GM21360 (cell line): ENCODE results near the gene TARBP1.

Experiments
- ATAC-seq: cut with Tn5 transposase; IDR thresholded peaks from one replicate; pipeline ENCODE4 v1.9.1; 2021; ENCODE audit warnings: mild to moderate bottlenecking, moderate library complexity; ENCODE audit not compliant: unreplicated experiment

The TARBP1 gene

DNA sequence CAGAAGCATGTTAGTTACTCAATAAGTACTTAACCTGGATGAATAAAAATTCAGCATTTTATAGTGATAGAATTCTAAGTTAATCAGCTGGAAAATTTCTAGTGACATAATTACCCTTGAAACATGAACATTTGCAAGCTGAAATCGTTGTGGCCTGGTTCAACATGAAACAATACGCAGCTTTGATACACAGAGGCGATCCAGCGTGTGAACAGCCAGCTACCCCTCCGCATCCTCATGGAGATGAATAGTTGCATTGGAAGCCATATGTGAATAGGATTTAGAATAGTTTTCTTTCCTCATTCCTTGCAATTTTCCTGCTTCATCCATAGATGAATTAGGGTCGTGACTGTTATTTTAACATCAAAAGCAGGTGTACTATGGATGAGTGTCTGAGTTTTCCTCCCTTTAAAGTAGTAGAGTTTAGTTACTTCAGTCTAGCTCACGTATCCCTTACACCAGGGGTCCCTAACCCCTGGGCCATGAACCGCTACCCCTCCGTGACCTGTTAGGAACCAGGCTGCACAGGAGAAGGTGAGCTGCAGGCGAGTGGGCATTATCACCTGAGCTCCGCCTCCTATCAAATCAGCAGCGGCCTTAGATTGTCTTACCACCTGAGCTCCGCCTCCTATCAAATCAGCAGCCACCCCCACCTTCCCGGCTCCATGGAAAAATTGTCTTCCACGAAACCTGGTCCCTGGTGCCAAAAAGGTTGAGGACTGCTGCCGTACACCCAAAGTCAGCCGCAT, 6.2 kb upstream of the TARBP1 start:
- no peak for ATAC-seq

DNA sequence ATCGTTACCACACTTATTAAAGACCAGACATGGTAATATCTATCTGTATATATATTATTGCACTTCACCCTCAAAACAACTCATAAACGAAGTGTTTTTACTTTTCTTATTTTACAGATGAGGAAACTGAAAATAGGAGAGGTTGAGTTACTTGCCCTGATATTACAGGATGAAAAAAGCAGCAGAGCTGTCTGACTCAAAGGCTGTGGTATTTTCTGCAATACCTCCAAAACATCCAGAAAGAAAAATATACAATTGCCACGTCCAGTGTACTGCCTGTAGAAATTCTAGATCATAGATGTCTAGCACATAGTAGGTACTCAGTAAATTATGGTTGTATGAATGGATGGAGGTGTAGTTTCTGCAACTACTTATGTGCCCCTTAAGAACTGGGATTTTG, 5.2 kb upstream of the TARBP1 start:
- no peak for ATAC-seq

DNA sequence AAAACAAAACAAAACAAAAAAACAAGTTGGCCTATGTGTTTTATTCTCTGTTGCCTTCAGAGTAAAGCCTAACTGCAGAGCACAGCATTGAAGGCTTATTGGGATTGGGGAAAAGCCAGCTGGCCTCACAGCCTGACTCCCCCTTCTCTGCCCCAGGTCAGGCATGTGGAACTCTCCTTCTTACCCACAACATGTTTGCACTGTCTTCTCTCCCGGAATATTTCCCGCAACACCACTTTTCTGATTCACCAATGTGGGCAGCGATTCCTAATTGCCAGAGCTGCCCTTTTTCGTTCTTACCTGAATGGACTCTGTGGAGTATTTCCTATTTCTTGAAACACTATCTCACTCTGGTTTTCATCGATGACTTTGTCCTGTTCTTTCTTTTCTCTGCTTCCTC, 2.8 kb upstream of the TARBP1 start:
- no peak for ATAC-seq

DNA sequence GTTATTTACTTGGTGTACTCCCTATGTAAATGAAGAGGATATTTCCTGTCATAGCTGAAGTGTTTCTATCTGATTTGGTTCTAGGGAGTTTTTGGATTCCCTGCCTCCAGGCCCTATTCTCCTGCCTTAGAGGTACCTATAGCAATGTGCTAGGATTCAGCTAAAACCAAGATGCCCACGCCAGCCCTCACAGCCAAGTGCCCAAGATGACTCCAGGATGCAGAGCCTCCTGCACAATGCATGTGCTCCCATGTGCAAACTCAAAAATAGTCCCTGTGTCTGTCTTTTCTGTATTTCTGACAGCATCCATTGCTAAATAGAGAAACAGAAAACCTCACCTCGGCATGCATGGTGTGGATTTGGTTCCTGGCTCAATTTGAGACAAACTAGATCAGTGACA, 887 bp upstream of the TARBP1 start:
- no peak for ATAC-seq

DNA sequence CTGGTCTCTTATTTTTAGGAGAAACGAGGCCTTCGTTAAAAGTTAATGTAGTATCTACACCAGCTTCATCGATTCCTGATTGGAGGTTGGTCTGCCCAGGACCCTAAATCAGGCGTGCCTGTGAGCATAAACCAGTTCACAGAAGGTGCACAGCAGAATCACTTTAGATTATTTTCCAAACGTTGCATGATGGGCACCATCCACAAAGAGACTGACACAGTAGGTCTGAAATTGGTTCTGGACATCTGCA, 256 bp upstream of the TARBP1 start:
- ATAC-seq, result no peak

DNA sequence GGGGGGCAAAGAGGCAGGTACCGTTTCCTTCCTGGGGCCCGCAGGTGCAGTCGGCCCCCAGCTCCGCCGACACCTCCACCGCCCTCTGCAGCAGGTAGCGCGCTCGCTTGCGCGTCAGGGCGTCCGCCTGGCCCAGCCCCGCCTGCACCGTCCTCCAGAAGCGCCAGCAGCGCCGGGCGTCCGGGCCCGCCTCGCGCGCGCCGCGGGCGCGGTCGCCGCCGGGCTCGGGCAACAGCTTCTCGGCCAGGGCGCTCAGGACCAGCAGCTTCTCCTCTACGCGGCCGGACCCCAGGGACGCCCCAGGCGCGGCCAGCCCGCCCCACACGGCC, 863 bp downstream of the TARBP1 start:
- ATAC-seq, result peak; percentile 55

DNA sequence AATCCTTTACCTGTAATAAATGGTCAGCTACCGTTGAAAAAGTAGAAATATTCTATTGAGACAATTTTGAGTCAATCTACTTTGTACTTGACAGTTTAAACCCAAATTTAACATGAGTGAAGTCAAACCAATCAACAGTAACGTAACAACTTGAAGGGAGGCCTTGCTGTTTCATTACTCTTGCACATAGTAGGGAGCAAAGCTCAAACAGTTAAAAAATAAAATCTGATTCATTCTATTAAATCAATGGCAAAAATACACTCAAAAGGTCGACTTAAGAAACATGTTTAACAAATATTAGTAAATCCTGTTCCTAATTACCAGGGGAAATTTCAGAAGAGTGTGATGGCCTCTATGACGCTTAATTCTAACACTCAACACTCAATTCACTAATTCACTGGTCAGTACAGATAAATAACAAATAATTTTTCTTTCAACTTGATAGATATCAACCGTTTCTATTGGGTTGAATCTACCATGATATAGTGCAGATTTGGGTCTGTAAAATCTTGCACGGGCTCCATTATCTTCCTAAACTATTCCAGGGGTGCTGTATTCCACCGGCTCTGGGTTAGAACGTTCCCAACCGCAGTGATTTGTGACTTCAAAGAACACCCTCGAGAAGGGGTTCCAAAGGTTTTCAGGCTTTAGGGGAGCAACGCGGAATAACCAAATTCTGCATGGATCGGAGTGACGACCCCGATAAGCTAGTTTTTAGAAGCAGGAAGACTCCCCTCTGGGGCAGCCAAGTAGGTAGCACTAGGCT, 1.4 kb downstream of the TARBP1 start:
- no peak for ATAC-seq

DNA sequence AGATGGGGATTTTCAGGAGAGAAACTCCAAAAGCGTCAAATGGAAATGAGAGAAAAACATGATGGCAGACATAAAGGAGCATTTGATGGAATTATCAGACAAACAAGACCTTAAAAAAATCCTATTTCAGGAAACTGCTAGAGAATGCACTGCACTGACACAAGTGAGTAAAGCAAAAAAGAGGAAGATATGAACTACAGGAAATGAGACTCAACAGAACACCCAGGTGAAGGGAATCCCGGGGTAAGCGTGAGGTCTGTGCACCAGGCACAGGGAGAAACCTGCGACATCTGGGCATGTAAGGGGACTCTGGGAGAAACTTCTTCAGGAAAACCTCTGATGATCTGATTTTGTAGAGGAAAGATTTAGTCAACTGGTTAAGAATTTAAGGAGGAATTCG, 2.8 kb downstream of the TARBP1 start:
- no peak for ATAC-seq

DNA sequence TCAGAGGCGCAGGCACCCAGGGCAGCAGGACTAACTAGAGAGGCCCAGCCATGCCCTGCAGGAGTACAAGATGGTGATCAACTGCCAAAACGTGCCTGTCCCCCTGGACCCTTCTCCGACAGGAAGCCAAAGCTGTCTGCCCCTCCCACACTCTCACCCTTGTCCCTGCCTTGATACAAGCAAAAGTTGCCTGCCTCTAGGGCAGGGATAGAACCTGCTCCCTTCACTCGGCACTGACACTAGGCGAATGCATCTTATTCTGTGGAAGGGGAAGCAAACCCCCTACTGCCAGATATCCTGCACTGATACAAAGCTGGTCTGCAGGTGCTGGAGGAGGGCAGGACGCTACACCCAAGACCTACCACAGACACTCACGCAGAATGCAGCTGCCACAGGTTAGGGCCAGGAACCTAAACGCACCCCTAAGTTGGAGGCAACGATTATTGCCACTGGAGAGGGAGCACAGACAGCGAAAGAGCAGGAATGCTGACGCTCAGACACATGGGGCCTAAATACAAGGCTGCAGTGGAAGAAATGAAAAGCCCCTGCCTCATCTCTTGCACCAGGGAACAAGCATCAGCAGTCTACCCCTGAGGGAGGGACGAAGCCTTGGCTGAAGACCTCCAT, 3.7 kb downstream of the TARBP1 start:
- ATAC-seq, result no peak

DNA sequence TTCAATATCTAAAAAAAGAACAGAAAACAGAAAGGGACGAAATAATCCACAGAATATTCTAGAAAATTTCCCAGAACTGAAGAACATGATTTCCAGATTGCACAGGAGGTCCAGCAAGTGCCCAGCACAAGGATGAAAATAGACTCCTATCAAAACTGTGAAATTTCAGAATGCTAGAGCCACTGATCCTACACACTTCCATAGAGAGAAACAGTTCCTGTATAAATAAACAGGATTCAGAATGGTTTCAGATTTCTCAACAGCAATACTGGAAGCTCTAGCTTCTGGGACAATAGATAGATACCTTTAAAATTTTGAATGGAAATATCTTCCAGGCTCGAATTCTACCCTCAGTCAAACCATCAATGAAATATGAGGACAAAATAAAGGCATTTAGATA, 4.6 kb downstream of the TARBP1 start:
- ATAC-seq, result no peak

DNA sequence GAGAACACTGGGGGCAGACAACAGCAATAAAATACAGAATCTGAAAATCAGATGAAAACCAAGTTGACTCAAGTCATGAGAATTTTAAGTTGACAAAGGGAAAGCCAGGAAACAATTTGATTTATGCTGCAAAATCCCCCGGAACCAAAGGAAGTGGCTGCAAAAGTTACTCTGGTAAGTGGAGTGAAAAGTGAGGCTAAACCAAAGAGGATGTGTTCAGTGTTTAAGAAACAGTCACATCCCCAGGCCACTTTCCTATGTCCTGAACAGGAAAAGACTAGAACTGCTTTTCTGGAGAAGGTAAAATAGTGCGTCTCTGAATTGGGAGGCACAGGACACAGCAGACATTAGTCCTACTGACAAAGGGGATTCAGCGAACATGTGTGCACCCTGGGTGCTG, 5.9 kb downstream of the TARBP1 start:
- no peak for ATAC-seq

DNA sequence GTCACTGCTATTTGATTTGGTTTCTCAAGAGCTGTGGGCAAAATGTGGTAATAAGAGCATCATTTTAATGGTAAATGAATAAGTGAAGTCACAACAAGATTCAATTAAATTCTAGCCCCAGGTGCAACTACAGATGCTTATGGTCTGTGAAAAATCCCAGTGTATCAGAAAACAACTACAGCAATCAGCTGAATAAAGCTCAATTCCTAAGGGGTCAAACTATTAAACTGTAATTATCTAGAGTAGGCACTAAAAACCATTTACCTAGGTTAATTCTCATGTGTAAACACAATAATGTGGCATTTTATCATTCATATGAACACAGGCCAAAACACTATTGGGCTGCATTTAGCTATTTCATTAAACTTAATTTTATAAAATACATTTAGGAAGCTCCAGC, 9.6 kb downstream of the TARBP1 start:
- ATAC-seq, result no peak

DNA sequence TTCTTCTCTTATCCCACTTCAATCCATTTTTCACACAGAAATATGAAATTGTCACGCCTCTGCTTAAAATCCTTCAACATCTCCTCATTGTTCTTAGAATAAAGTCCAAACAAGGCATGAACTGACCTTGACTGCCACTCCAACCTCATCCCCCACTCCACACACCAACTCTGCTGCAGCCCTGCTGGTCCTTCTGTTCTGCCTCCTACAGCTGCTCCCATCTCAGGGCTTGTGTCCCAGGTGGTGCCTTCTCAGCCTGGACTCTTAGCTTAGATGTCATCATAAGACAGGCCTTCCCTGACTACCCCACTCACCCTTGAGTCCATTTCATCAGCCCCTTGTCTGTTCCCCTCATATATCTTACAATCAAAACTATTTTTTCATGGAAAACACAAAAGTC, 10.4 kb downstream of the TARBP1 start:
- ATAC-seq, result no peak

DNA sequence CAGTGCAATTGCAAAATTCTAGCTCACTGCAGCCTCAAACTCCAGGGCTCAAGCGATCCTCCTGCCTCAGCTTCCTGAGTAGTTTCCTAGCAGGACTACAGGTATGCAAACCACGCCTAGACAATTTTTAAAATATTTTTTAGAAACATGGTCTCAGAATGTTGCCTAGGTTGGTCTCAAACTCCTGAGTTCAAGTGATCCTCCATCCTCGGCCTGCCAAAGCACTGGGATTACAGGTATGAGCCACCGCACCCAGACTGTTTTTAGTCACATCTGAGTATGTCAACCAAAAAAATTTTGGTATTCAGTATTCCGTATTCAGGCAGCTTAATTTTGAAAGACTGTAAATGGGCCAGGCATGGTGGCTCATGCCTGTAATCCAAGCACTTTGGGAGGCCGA, 11.2 kb downstream of the TARBP1 start:
- no peak for ATAC-seq

DNA sequence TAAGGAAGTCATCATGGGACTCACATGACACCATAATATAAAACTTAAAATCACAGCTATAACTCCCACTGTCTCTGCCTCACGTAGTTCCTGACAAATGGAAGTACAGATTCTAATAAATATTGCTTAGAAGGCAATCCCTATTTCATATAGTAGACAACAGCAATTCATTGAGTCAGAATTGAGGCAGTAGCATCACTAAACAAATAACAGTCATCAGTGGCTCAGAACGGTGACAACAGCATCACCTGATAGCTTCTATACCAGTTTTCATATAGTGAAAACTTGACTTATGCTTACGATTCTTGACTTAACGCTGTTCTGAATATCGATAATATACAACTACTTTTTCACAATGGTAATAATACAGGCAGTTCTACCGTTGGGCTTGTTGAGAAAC, 12.0 kb downstream of the TARBP1 start:
- no peak for ATAC-seq

DNA sequence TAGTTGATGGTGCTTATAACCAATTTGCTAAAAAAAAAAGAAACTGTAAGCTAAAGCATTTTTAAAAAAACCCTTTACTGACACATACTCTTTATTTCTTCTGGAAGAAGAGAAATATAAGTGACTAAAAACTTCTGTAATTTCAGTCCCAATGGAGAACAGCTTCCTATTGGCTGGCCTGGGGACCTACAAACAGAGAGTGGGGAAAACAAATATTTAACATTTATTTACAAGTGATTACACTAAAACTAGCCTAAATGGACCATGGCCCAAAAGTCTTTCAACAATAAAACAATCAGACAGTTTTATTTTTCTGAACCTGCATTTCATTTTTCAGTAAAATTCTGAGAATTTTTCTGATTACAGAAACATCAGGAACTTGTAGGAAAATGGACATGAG, 15.2 kb downstream of the TARBP1 start:
- ATAC-seq, result no peak

DNA sequence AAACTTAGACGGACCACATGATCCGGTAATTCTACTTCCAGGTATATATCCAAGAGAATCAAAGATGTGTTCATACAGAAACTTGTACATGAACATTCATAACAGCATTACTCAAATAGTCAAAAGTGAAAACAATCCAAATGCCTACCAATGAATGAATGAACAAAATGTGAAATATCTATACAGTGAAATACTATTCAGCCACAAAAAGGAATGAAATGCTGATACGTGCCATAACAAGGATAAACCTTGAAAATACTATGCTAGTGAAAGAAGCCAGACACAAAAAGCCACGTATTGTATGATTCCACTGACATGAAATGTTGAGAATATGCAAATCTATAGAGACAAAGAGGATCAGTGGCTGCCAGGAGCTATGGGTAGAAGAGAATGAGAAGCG, 18.3 kb downstream of the TARBP1 start:
- ATAC-seq, result no peak

DNA sequence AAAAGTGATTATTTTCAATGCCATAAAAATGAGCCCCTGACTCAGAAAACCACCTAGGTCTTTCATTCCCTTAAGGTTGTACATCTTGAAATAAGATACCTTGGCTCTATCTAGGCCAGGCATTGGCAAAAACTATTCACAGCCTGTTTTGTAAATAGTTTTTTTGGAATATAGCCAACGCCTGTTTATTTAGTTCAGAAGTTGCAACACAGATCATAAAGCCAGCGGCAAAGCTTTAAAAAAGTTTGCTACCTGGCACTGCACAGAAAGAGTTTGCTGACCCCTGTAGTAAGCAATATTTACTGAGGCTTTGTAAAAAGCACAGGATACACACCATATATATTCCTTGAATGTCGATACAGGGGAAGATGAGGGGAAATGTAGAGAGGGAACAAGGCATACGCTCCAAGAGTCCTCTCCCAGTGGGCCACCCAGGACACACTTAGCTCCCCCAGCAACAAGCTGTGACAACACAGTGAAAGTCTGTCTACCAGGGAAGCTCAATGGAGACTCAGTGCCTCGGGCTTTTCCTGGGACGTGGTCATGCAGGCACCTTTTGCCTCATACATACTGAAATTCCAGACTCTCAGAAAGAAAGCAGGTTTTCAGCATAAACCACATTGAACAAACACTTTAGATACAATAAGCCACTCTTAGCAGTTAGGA, 20.5 kb downstream of the TARBP1 start:
- no peak for ATAC-seq

DNA sequence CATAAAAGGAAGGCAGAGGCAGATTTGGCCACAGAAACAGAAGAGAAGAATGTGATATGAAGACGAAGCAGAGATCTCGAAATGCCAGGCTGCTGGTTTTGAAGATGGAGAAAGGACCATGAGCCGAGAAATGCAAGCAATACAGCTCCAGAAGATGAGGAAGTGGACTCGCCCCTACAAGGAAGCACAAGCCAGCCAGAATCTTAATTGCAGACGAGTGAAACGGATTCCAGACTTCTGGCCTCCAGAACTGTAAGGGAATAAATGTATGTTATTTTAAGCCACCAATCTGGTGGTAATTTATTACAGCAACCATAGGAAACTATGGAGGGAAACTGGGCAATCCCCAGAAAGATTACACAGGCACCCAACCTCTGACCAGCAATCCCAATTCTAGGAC, 24.1 kb downstream of the TARBP1 start:
- ATAC-seq, result no peak

DNA sequence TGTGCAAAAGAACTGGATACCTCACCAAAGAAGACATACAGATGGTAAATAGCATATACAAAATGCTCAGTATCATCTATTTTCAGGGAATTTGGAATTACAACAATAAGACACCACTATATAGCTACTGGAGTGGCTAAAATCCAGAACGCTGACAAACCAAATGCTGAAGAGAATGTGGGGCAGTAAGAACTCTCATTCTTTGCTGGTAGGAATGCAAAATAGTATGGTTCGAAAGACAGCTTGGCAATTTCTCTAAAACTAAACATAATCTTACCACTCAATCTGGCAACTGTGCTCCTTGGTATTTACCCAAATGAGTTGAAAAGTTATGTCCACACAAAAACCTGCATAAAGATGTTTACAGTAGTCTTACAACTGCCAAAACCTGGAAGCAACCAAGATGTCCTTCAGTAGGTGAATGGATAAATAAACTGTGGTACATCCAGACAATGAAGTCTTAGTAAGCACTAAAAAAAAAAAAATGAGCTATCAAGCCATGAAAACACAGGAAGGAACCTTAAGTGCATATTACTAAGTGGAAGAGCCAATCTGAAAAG, 26.5 kb downstream of the TARBP1 start:
- no peak for ATAC-seq

DNA sequence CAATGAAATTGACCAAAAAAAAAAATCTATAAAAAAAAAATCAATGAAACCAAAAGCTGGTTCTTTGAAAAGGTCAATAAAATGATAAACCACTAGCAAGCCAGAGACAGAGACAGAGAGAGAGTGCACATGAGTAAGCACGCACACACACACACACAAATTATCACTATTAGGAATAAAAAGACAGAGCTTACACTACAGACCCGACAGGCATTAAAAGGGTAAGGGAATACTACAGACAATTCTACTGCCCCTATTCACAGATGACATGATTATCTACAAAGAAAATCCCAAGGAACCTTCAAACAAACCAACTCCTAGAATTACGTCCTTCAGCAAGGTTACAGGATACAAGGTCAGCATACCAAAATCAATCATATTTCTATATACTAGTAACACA, 38.6 kb downstream of the TARBP1 start:
- no peak for ATAC-seq

DNA sequence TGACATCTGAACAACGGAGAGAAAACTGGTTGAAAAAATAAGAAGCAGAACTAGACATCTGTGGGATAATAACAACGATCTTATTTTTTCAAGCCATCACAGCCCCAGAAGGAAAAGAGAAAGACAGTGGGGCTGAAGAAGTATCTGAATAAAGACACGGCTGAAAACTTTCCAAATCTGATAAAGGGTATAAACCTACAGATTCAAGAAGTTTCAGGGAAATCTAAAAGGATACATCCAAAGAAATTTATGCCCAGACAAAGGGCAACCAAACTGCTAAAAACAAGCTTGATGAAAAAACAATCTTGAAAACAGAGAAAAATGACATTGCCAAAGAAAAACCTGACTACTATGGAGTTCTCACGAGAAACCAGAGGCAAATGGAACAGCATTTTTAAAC, 40.4 kb downstream of the TARBP1 start:
- ATAC-seq, result no peak
